ENCODE results near the gene PPM1A. TPM values are rescaled to one million over a fixed set of nuclear protein-coding genes. Genes with fewer than 3 reads are reported as not detected.

The PPM1A gene
- total and polyA plus RNA-seq, 2 of the 8 experiments (the other 6 are each of a cell fraction or from before 2014, with no cell fraction given) = 14.0 to 51.2 TPM

- TF ChIP-seq, protein P1, sequence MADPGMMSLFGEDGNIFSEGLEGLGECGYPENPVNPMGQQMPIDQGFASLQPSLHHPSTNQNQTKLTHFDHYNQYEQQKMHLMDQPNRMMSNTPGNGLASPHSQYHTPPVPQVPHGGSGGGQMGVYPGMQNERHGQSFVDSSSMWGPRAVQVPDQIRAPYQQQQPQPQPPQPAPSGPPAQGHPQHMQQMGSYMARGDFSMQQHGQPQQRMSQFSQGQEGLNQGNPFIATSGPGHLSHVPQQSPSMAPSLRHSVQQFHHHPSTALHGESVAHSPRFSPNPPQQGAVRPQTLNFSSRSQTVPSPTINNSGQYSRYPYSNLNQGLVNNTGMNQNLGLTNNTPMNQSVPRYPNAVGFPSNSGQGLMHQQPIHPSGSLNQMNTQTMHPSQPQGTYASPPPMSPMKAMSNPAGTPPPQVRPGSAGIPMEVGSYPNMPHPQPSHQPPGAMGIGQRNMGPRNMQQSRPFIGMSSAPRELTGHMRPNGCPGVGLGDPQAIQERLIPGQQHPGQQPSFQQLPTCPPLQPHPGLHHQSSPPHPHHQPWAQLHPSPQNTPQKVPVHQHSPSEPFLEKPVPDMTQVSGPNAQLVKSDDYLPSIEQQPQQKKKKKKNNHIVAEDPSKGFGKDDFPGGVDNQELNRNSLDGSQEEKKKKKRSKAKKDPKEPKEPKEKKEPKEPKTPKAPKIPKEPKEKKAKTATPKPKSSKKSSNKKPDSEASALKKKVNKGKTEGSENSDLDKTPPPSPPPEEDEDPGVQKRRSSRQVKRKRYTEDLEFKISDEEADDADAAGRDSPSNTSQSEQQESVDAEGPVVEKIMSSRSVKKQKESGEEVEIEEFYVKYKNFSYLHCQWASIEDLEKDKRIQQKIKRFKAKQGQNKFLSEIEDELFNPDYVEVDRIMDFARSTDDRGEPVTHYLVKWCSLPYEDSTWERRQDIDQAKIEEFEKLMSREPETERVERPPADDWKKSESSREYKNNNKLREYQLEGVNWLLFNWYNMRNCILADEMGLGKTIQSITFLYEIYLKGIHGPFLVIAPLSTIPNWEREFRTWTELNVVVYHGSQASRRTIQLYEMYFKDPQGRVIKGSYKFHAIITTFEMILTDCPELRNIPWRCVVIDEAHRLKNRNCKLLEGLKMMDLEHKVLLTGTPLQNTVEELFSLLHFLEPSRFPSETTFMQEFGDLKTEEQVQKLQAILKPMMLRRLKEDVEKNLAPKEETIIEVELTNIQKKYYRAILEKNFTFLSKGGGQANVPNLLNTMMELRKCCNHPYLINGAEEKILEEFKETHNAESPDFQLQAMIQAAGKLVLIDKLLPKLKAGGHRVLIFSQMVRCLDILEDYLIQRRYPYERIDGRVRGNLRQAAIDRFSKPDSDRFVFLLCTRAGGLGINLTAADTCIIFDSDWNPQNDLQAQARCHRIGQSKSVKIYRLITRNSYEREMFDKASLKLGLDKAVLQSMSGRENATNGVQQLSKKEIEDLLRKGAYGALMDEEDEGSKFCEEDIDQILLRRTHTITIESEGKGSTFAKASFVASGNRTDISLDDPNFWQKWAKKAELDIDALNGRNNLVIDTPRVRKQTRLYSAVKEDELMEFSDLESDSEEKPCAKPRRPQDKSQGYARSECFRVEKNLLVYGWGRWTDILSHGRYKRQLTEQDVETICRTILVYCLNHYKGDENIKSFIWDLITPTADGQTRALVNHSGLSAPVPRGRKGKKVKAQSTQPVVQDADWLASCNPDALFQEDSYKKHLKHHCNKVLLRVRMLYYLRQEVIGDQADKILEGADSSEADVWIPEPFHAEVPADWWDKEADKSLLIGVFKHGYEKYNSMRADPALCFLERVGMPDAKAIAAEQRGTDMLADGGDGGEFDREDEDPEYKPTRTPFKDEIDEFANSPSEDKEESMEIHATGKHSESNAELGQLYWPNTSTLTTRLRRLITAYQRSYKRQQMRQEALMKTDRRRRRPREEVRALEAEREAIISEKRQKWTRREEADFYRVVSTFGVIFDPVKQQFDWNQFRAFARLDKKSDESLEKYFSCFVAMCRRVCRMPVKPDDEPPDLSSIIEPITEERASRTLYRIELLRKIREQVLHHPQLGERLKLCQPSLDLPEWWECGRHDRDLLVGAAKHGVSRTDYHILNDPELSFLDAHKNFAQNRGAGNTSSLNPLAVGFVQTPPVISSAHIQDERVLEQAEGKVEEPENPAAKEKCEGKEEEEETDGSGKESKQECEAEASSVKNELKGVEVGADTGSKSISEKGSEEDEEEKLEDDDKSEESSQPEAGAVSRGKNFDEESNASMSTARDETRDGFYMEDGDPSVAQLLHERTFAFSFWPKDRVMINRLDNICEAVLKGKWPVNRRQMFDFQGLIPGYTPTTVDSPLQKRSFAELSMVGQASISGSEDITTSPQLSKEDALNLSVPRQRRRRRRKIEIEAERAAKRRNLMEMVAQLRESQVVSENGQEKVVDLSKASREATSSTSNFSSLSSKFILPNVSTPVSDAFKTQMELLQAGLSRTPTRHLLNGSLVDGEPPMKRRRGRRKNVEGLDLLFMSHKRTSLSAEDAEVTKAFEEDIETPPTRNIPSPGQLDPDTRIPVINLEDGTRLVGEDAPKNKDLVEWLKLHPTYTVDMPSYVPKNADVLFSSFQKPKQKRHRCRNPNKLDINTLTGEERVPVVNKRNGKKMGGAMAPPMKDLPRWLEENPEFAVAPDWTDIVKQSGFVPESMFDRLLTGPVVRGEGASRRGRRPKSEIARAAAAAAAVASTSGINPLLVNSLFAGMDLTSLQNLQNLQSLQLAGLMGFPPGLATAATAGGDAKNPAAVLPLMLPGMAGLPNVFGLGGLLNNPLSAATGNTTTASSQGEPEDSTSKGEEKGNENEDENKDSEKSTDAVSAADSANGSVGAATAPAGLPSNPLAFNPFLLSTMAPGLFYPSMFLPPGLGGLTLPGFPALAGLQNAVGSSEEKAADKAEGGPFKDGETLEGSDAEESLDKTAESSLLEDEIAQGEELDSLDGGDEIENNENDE (IDR thresholded peaks at IDR 0.05; ENCODE audit: insufficient replicate concordance, low read length) = no peak
Observed at GRCh38 chr14:60233251-60233650, 15.8 kb upstream of the PPM1A start (continued).

Measured in H1 (cell line).